22Rv1 (cell line): Measurements from ENCODE around the gene ABCA2.

Experiments
- ZFX ChIP-seq: fragments of 450-650 bp; IDR thresholded peaks from 2 replicates; pipeline ENCODE4 v1.6.1; 2017; ENCODE audit warnings: antibody characterized with exemption, borderline replicate concordance
- TF ChIP-seq, protein P1 (sequence below): fragments of 450-650 bp; IDR thresholded peaks from 2 replicates; pipeline ENCODE4 v1.5.1; 2017; ENCODE audit warnings: mild to moderate bottlenecking

DNA sequence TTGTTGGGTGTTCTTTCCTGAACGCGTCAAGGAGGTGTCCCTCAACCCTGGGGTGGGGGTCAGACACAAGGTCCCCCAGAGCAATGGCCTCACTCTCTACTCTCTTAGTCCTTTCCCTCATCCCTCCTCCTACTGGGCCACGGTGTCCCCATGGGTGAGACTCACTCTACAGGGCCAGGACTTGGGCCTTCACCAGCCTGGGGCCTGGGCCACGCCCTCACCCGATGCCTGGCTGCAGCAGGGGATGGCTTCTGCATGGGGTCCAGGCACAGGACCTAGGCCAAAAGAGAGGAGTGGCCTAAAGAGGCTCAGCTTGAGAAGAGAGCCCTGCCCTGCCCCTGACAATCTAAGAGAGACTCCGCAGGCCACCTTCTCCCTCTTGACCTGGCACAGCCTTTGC lies 70.1 kb downstream of the ABCA2 start:
- TF ChIP-seq, protein P1, sequence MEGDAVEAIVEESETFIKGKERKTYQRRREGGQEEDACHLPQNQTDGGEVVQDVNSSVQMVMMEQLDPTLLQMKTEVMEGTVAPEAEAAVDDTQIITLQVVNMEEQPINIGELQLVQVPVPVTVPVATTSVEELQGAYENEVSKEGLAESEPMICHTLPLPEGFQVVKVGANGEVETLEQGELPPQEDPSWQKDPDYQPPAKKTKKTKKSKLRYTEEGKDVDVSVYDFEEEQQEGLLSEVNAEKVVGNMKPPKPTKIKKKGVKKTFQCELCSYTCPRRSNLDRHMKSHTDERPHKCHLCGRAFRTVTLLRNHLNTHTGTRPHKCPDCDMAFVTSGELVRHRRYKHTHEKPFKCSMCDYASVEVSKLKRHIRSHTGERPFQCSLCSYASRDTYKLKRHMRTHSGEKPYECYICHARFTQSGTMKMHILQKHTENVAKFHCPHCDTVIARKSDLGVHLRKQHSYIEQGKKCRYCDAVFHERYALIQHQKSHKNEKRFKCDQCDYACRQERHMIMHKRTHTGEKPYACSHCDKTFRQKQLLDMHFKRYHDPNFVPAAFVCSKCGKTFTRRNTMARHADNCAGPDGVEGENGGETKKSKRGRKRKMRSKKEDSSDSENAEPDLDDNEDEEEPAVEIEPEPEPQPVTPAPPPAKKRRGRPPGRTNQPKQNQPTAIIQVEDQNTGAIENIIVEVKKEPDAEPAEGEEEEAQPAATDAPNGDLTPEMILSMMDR, result no peak
- TF ChIP-seq ZFX, result no peak
